ENCODE results near the gene CTSC.

CTSC gene

DNA sequence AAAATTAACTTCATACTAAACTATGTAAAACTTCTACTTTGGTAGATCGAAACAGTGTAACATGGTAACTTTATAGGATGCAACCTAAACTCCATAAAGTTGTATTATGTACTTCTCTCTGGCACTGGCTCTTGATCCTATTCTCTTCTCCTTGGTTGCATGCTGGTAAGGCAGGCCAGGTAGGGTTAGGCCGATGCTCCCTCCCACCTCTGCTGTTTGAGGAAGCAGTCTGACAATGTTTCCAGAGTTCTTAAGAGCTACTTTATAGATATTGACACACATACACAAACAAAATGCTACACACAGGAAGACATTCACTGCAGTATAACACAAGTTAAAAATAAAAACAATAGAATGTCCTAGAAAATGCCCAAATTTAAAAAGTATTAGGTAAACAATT is 22.5 kb downstream of the CTSC start:
- DNase-seq = no peak

DNA sequence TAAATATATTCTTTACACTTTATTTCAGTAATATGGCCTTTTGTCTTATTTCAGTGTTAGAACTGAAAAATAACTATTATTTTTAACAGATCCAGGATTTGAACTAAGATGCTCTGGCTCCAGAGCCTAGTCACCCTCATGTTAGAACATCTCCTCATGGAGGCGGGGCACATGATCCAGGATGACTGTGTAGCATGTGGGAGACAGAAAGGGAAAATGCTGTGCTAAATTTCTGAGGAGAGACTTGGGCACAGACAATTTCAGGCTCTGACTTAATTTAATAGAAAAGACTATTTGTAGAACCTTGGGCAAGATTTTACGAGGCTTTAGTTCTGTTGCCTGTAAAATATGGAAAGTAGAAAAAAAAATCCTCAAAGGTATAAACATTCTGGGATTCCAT is 24.1 kb downstream of the CTSC start:
- DNase-seq = no peak

DNA sequence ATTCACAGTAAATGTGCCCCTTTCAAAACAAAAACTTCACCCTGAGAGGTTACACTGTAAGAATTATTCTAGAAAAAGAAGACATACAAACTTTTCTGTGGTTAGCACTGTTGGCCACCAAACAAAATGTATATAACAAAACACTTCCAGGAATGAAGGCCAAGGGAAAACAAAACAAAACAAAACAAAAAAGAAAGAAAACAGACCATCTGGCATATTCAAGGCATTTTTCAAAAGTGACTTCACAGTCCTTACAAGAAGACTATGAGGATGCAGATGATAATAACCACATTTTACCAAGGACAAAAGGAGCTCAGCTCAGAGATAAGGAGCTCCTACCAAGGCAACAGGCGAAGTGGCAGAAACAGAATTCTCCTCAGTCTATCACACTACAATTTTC is 24.9 kb downstream of the CTSC start:
- no peak for DNase-seq

DNA sequence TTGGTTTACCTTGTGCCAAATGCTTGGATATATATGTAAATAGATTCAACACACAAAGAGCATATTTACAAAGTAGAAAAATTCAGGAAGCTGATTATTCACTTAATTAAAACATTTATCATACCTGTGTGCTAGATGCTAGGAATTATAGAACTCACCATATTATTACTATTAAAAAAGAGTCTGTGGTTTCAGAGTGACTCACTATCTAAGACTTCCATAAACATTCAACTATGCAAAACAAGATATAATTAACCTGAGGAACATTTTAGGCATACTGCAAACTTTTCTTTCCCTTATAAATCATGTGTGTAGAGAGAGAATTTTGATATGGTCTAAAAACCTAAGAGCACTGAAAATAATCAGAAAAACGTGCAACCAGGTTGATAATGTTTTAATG is 27.3 kb downstream of the CTSC start:
- DNase-seq = no peak

DNA sequence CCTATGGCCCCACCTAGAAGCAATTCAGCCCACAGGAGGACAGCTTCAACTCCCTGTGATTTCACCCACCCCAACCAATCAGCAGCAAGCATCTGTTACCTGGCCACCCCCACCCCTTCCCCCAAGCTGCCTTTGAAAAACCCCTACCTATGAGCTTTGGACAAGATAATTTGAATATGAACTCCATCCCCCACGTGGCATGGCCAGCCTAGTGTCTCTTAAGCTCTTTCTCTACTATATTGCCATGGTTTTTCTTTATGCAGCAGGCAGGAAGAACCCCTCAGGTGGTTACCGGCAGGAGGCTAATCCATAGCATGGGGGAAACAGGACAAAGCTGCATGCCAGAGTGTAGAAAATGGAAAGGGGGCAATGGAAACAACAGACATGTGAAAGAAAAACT is 29.0 kb downstream of the CTSC start:
- DNase-seq = no peak

DNA sequence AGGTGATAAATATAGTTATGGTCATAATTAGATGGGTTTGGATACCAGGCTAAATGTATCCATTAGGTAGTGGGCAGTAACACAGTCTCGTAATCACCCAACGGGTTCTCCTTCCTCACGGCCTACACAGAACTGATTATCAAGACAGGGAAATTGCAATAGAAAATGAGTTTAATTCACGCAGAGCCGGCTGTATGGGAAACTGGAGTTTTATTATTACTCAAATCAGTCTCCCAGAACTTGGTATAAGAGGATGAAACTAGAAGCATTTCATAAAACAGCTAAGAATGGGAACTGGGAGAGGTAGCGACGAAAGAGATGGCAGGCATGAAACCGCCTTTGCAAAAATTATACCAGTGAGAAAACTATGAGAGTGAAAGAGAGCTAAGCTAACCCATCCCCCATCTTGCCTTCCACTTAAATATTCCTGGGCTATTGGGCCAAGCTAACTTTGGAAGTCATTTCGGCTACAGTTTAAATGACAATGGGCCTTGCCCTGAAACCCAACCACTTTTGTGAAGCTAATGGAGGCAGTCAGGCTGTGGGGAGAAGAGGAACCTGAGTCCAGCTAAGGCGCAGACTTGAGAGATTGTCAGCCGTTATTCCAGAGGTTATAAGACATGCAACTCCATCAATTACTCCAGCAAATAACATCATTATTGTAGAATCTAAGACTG is 29.6 kb downstream of the CTSC start:
- no peak for DNase-seq

DNA sequence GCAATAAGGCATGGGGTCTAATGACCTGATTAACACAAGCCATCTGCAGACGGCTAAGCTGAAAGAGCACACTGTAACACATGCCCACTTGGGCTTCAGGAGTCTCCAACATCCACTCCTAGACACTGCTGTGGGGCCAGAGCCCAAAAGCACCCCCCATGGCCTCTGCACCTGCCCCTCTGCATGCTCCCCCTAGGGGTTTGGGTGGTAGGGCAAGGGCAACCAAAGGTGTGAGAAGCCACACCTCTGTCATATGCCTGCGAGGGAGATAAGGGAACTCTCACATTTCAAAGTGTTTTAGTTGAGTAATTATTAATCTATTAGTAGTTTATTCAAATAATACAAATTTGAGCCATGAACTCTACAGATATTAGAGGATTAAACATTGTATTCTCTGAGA is 30.8 kb downstream of the CTSC start:
- no peak for DNase-seq

DNA sequence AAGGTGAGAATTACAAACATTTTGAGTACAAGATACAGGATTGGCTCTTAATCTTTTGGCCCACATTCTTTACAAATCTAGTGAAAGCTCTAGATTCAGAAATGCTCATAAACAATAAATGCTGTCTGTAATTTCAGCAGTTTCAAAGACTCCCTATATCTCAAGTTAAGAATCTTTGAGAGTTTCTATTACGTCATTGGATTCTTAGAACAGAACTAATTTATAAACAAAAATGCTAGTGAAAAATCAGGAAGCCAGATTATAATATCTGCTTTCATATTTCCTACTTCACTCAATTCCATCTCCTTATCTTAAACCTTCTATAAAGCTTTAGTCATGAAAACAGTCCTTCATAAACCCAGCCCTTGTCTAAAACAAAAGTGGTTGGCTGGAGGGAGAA is 32.1 kb downstream of the CTSC start:
- no peak for DNase-seq

DNA sequence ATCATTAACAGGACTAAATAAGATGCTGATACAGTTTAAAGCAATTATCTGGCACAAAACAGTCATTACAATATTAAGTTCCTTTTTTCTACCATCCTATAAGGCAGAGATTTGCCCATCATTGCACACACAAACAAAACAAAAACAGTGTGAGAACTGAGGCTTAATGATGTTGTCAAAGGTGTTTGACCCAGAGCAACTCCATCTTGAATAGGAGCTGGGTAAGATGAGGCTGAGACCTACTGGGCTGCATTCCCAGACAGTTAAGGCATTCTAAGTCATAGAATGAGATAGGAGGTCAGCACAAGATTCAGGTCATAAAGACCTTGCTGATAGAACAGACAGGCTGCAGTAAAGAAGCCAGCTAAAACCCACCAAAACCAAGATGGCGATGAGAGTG is 33.2 kb downstream of the CTSC start:
- DNase-seq = no peak

DNA sequence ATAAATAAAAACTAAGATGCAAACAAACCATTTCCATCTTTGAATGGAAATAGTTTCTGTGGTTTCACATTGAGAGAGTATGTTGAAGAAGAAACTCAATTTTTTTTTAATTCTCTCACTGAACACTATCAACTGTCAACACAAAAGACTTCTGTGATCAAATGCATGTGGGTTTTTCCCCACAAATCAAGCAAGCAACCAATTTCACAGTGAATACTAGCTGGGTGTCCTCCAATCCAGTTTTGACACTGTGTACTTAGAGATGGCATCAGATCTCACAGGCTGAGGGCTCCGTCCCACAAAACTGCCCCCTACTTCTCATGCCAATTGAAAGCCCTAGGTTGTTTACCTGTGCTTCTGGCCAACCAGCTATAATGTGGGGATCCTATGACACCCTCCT is 34.5 kb downstream of the CTSC start:
- DNase-seq = no peak

DNA sequence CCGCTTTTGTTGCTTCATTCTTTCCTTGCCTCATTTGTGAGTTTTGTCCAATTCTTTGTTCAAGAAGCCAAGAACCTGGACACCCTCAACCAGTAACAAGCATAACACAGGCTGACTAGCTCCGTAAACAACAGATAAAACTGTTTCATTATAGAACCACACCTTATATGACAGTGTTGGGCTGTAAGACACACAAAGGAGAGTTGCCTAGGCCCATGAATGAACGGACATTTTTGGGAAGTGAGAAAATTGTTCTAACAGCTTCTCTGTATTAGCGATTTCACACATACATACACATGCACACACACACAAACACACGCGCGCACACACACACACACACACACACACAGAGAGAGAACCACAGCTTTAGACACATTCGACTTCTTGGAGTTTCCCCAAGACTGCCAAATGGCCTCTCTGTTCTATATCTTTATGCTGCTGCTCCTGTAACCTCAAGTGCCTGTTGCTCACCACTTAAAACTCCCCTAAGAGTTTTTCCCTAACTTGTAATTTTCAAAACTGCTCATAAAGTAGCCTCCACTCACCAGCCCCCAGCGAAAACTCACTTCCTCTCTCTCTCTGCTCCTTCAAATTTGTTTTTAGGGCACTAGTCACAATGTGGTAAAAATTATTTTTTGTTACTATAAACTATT is 35.9 kb downstream of the CTSC start:
- no peak for DNase-seq

DNA sequence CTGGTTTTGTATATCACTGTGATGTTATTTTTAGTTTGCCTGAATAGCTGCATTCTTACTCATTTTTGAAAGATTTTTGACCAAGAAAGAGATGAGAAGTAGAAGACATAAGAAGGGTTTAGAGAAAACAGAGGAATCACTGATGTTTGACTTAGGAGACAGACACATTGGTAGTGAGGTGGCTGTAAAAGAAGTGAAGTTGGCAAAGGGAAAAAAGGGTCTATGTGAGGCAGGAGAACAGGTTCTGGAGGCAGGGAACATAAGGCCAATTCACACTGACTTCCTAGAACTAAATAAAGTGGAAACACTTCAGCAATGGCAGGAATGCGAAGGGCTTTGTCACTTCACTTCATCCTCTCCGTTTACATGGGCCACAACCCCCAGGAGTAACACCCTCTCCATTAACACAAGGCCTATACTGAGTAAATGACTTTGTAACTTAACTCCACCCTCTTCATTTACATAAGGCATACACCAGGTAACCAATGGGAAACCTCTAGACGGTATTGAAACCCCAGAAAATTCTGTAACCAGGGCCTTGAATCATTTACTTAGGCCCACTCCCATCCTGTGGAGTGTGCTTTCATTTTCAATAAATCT is 36.5 kb downstream of the CTSC start:
- DNase-seq = no peak

DNA sequence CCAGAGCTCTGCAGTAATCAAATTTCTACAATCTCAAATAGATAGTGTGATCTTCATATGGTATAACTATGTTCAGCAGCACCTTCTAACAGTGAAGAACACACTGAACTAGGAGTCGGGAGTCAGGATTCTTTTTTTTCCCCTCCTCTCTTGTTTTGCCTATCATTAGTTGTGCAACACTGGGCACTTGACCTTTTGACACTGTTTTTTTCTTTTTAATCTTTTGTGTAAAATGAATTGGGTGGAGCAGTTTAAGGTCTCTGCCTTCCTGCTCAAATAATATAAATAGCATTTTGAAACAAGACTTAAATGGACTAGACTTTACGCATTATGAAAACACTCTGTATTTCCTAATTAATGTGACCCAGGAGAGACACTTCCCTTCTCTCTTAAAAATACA is 39.7 kb downstream of the CTSC start:
- no peak for DNase-seq

DNA sequence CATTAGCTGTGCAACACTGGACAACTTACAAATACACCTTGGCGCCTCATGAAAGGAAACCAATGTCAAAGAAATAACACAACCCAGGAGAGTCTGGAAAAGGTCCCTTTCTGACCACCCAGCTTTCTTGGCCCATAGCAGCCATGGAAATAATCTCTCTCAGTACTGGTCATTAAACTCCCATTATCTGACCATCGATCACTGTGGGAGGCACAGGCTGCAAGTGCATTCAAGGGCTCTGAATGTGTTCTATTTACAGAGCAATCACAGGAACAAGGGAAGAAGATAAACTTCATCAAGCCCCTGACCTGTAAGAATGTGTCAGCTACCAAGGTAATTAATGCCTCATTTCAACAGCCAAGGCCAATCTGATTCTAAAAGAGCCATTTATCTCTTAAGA is 40.1 kb downstream of the CTSC start:
- DNase-seq = no peak

DNA sequence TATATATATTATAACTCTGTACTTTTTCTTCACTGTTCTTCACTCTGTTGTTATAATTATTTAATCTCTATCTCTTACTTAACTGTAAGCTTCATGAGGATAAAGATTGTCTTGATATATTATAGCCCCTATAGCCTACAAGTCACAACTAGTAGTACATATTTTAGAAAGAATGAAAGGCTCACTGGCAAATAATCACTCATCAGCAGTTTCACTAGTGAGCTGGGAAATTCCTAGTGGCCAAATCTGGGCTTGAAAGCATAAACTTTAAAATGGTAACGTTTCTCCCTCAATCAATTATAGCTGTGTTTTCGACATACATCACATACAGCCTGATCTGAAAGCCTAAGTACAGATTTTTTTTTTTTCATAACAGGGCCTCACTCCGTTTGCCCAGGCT is 42.5 kb downstream of the CTSC start:
- DNase-seq = no peak

DNA sequence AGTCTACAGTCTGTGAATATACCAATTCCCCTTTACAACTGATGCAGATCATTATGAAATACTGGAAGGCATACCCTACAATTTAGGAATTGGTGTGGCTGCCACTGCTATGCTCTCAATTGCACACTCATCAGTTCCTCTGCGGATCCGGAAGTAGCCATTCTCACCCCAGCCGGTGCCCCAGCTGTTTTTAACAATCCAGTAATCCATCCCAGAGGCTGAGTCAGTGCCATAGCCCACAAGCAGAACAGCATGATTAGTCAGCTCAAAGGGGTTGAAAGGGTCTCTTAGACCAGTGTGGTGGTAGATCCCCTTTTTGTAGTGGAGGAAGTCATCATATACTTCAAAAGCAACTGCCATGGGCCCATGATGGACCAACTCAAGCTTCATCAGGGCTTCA is 43.6 kb downstream of the CTSC start:
- DNase-seq = no peak

DNA sequence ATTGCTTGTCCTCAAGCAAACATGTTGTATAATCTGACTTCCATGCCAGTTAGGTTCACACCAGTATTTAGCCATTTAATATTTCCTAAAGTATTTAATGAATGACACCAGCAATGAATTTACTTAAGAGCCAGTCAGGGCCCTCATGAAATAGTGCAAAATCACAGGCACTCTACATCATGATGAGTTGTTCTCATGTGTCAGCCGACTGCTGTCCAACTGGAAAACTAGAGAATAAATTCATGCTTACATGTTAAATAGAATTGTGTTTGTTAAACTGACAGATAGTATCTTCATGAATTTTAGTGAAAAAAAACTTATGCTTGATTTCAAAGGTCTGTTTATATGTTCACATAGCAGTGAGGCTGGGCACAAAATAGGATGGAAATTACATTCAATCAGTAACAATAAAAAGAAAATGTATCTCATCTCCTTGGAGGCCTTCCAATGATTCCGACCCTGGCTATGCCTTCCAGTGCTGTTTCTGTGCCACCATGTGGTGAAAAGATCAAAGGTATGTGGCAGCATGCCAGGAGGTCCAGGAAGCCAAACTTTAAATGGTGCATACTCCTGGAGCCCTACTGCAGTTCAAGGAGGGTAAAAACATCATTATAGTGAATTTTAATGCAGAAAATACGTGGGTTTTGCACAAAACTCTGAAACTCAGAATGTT is 45.2 kb downstream of the CTSC start:
- peak; percentile 74 for DNase-seq

DNA sequence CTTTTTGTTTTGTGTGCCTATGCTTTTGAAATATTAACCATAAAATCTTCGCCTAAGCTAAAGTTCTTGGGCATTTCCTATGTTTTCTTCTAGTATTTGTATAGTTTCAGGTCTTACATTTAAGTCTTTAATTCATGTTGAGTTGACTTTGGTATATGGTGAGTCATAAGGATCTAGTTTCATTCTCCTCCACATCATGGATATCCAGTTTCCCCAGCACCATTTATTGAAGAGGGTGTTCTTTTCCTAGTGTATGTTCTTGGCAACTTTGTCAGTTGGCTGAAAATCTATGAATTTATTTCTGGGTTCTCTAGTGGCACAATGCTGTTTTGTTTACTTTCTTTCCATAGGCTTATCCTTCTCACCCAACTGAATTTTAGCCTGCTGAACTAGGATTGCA is 49.0 kb downstream of the CTSC start:
- DNase-seq = peak; percentile 76

DNA sequence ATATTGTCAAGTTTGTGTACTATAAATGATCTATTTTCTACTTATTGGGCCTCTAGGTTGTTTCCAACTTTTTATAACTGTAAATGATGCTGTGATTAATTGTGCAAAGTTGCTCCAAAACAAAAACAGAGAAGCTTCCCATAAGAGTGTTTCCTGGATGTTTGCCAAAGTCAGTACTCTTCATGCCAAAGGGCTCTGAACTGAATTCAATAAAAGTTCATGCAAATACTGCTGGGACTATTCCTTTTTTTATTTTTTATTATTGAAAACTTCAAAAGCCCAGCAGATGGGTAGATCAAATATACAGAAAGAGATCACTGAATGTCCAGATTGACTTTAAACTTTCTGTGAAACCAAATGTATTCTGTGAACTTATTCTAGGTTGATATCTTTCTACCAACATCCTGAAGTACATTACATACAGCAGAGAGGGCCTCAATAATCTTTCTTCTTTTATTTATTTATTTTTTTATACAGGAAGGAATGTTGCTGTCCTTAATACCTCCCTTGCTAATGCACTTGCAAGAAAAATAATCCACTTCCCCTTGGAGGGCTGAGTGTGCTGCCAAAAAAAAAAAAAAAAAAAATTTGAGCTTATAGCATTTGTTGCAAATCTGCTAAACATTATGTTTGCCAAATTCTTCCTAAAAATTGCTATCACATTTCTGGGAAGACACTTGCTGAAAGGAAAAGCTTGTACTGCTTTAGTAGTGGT is 53.0 kb downstream of the CTSC start:
- DNase-seq = peak; percentile 53

DNA sequence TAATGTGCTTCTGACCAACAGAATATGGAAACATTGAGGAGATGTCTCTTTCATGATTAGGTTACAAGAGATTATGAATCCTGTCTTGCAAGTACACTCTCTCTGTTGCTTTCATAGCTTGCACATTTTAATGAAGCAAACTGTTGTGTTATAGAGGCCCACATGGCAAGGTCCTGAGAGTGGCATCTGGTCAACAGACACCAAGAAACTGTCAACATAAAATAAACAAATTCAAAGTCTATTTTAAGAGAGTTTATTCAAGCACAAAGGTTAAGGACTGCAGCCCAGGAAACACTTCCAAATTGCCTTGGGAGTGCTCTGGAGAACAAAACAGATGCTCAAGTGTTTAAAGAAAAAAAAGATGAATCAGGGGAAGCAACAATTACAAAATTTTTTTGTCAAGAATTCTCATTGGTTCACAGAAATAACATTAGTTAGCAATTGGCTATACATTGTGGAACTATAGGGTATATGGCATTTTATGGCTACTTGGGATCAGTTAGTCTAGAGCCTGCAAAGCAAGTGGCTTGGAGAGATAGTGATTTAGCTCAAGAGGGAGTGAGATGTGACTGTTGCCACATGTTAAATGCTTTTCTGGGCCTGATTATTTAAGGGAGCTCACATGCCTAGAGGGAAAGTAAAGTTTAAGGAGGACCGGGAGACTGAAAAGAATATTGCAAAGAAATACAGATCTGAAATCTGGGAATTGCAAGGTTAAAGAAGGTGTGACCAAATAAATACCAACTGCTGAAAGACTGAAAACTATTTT is 54.6 kb downstream of the CTSC start:
- DNase-seq = no peak

DNA sequence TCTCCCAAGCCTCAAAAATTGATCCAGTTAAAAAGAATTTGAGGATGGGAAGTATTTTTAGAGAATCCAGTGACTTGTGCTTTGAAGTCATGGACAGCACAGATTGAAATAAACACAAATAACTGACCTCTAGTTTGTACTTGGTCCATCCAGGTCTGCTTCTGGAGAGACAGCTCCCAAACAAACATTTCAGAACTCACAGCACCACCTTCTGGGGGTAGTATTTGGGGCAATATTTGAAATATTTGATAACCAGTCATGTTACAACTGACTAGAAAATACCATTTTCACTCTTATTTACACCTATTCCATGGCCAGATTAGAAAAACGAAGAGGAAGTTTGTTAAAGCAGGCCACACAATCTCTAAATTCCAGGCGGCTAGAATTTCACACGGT is 56.2 kb downstream of the CTSC start:
- DNase-seq = no peak

DNA sequence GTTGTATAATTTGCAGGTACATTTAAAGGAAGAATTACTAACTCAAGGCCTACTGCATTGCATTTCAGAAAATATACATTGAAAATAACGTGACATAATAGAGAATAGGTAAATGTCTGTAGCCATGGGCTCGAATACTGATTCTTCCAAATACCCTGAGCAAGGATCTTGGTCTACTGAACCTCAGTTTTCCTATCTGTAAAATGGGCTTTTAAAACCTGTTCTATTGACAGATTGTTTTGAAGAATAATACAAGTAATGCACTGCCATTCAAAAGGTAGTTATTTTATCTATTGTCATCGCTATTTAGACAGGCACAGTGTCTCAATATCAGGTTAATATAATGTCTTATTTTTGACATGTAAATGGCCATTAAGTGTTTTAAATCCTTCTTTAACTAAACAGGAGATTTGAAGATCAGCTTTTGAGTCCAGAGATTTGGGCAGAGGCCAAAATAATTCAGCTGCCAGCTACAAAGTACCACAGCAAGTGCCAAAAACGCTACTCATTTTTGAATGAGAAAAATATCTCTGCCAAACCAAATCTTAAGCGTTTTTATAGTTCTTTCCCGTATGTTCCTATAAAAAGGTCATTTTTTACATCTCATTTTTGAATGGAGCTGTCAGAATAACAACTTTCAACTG is 56.7 kb downstream of the CTSC start:
- DNase-seq = no peak
